Measurements from ENCODE around the gene C3. TPM values are rescaled to one million over a fixed set of nuclear protein-coding genes. Genes with fewer than 3 reads are reported as not detected.
"Not testable (repeated sequence)": the region's sequence is repeated elsewhere in the genome, so short reads cannot be mapped to it uniquely, and the experiment has no call there.

Gene C3
- total RNA-seq, 8 experiments from 2014 or later, result 0.29 to 441 (median 3.3) TPM; not detected in 1

- ATAC-seq (replicated peaks in 6 of 8), result no peak
- peaks cover 3 to 11% of the 10 kb centered on the region in 2 donors for H3K4me1 ChIP-seq (replicated peaks in 1 of 2)
- in situ Hi-C loops (cut with MboI; ENCODE audit: low pct_unique_long_range_greater_than_20kb in 2 of 9, low sequenced_read_pairs in 9 of 9, unreplicated experiment in 9 of 9), result no loop called here
- WGBS, 10 experiments, result 76 to 100% (median 100%) methylated on average over 1 to 8 of the region's 23 CpGs; no CpG with 5 or more reads in 2 of the 10 experiments
- H3K4me3 ChIP-seq, result no peak overlapping the region
- no peak overlapping the region for H3K27ac ChIP-seq
These were observed 34.4 kb upstream of the C3 start for GRCh38 chr19:6754653-6755463.

GRCh38 chr19:6754136-6754535 lies 33.7 kb upstream of the C3 start:
- WGBS, 10 experiments, result 100% methylated on average over 1 to 6 of the region's 22 CpGs; no CpG with 5 or more reads in 8 of the 10 experiments
- no peak for ATAC-seq (replicated peaks in 6 of 8)
- in situ Hi-C loops (cut with MboI; ENCODE audit: low pct_unique_long_range_greater_than_20kb in 2 of 9, low sequenced_read_pairs in 9 of 9, unreplicated experiment in 9 of 9), result no loop called here
- H3K4me3 ChIP-seq, result no peak overlapping the region
- H3K27ac ChIP-seq, result no peak overlapping the region
- peaks cover 3 to 11% of the 10 kb centered on the region in 2 donors for H3K4me1 ChIP-seq (replicated peaks in 1 of 2)

GRCh38 chr19:6753178-6754031 lies 33.0 kb upstream of the C3 start:
- Histone ChIP-seq H3K27ac (peak overlapping the region in 1 of 2 donors; percentile 61), H3K4me3 (peak overlapping the region; percentile 14 to 31 (median 27)), H3K4me1 (replicated peaks in 1 of 2) (peaks cover 3 to 11% of the 10 kb centered on the region in 2 donors)
- in situ Hi-C loops (cut with MboI; ENCODE audit: low pct_unique_long_range_greater_than_20kb in 2 of 9, low sequenced_read_pairs in 9 of 9, unreplicated experiment in 9 of 9), result no loop called here
- peak; percentile 87 to 94 (median 91) for ATAC-seq (replicated peaks in 6 of 8)
- WGBS, 10 experiments, result 17% methylated on average over 10 of the region's 50 CpGs; no CpG with 5 or more reads in 9 of the 10 experiments

- peak in 7 of 8 experiments; percentile 1 to 30 (median 14) for ATAC-seq (replicated peaks in 6 of 8)
- in situ Hi-C loops (cut with MboI; ENCODE audit: low pct_unique_long_range_greater_than_20kb in 2 of 9, low sequenced_read_pairs in 9 of 9, unreplicated experiment in 9 of 9), result no loop called here
- WGBS, 10 experiments, result 88 to 100% (median 96%) methylated on average over 1 to 5 of the region's 50 CpGs; no CpG with 5 or more reads in 4 of the 10 experiments
- Histone ChIP-seq H3K27ac (peak overlapping the region in 1 of 2 donors; percentile 61), H3K4me3 (peak overlapping the region in 4 of 5 donors; percentile 22 to 31 (median 28)), H3K4me1 (replicated peaks in 1 of 2) (peaks cover 3 to 11% of the 10 kb centered on the region in 2 donors)
These were observed 32.1 kb upstream of the C3 start for GRCh38 chr19:6752256-6753177.

- no peak for ATAC-seq (replicated peaks in 6 of 8)
- WGBS, 10 experiments, result 86 to 100% (median 99%) methylated on average over 1 to 9 of the region's 16 CpGs; no CpG with 5 or more reads in 2 of the 10 experiments
- Histone ChIP-seq H3K4me3 (no peak overlapping the region), H3K4me1 (replicated peaks in 1 of 2) (peaks cover 3 to 11% of the 10 kb centered on the region in 2 donors), H3K27ac (no peak overlapping the region)
- in situ Hi-C loops (cut with MboI; ENCODE audit: low pct_unique_long_range_greater_than_20kb in 2 of 9, low sequenced_read_pairs in 9 of 9, unreplicated experiment in 9 of 9), result no loop called here
These were observed 30.7 kb upstream of the C3 start for GRCh38 chr19:6751189-6751588.

GRCh38 chr19:6750062-6750461 lies 29.6 kb upstream of the C3 start:
- in situ Hi-C loops (cut with MboI; ENCODE audit: low pct_unique_long_range_greater_than_20kb in 2 of 9, low sequenced_read_pairs in 9 of 9, unreplicated experiment in 9 of 9), result no loop called here
- Histone ChIP-seq H3K4me1 (replicated peaks in 1 of 2) (peaks cover 3 to 15% of the 10 kb centered on the region in 2 donors), H3K4me3 (no peak overlapping the region), H3K27ac (no peak overlapping the region)
- ATAC-seq (replicated peaks in 6 of 8), result peak in 1 of 8 experiments; percentile 5
- WGBS, 10 experiments, result 86 to 90% methylated on average over 1 to 2 of the region's 20 CpGs; no CpG with 5 or more reads in 8 of the 10 experiments

GRCh38 chr19:6748543-6748942 lies 28.1 kb upstream of the C3 start:
- in situ Hi-C loops (cut with MboI; ENCODE audit: low pct_unique_long_range_greater_than_20kb in 2 of 9, low sequenced_read_pairs in 9 of 9, unreplicated experiment in 9 of 9); H3K27ac ChIP-seq; H3K4me3 ChIP-seq; ATAC-seq (replicated peaks in 6 of 8): not testable (repeated sequence)
- WGBS, 10 experiments, result 48 to 100% (median 91%) methylated on average over 1 to 9 of the region's 10 CpGs
- peaks cover 3 to 28% of the 10 kb centered on the region in 2 donors for H3K4me1 ChIP-seq (replicated peaks in 1 of 2)

GRCh38 chr19:6745965-6746364 lies 25.5 kb upstream of the C3 start:
- WGBS, 10 experiments, result 100% methylated on average over 1 of the region's 24 CpGs; no CpG with 5 or more reads in 9 of the 10 experiments
- in situ Hi-C loops (cut with MboI; ENCODE audit: low pct_unique_long_range_greater_than_20kb in 2 of 9, low sequenced_read_pairs in 9 of 9, unreplicated experiment in 9 of 9), result no loop called here
- Histone ChIP-seq H3K4me3 (no peak overlapping the region), H3K27ac (no peak overlapping the region), H3K4me1 (replicated peaks in 1 of 2) (peaks cover 0 to 17% of the 10 kb centered on the region in 2 donors)
- ATAC-seq (replicated peaks in 6 of 8), result no peak

GRCh38 chr19:6744381-6745301 lies 24.2 kb upstream of the C3 start:
- H3K4me1 ChIP-seq (replicated peaks in 1 of 2), result peaks cover 0 to 17% of the 10 kb centered on the region in 2 donors
- no peak overlapping the region for H3K4me3 ChIP-seq
- H3K27ac ChIP-seq, result no peak overlapping the region
- 5 to 93% (median 50%) methylated on average over 2 to 4 of the region's 41 CpGs; no CpG with 5 or more reads in 6 of the 10 experiments for WGBS, 10 experiments
- peak; percentile 14 to 85 (median 52) for ATAC-seq (replicated peaks in 6 of 8)
- in situ Hi-C loops (cut with MboI; ENCODE audit: low pct_unique_long_range_greater_than_20kb in 2 of 9, low sequenced_read_pairs in 9 of 9, unreplicated experiment in 9 of 9), result no loop called here

GRCh38 chr19:6743714-6744380 lies 23.4 kb upstream of the C3 start:
- 44 to 100% (median 68%) methylated on average over 1 to 6 of the region's 15 CpGs; no CpG with 5 or more reads in 4 of the 10 experiments for WGBS, 10 experiments
- peak in 1 of 8 experiments; percentile 6 for ATAC-seq (replicated peaks in 6 of 8)
- Histone ChIP-seq H3K4me1 (replicated peaks in 1 of 2) (peaks cover 4 to 21% of the 10 kb centered on the region in 2 donors), H3K4me3 (no peak overlapping the region), H3K27ac (no peak overlapping the region)
- in situ Hi-C loops (cut with MboI; ENCODE audit: low pct_unique_long_range_greater_than_20kb in 2 of 9, low sequenced_read_pairs in 9 of 9, unreplicated experiment in 9 of 9), result no loop called here

GRCh38 chr19:6743066-6743465 lies 22.6 kb upstream of the C3 start:
- in situ Hi-C loops (cut with MboI; ENCODE audit: low pct_unique_long_range_greater_than_20kb in 2 of 9, low sequenced_read_pairs in 9 of 9, unreplicated experiment in 9 of 9), result no loop called here
- Histone ChIP-seq H3K4me3 (no peak overlapping the region), H3K27ac (no peak overlapping the region), H3K4me1 (replicated peaks in 1 of 2) (peaks cover 12 to 29% of the 10 kb centered on the region in 2 donors)
- no peak for ATAC-seq (replicated peaks in 6 of 8)
- 77 to 100% (median 89%) methylated on average over 2 to 3 of the region's 7 CpGs; no CpG with 5 or more reads in 6 of the 10 experiments for WGBS, 10 experiments
